Liver (tissue), 3 donors: Measurements from ENCODE around the gene GJB1.

Experiments
- ATF3 ChIP-seq: IDR thresholded peaks from 2 replicates; pipeline ENCODE4 v1.6.1; 2016; ENCODE audit warnings: antibody characterized with exemption
- CTCF ChIP-seq: fragments of 150-350 bp; IDR thresholded peaks from 2 replicates; pipeline ENCODE4 v1.5.1; 2017; ENCODE audit warnings: improper control_type of control experiment, low read depth, low read length; ENCODE audit not compliant: missing input control
- MAX ChIP-seq: IDR thresholded peaks from 2 replicates; pipeline ENCODE4 v1.6.1; 2016; ENCODE audit warnings: antibody characterized with exemption
- NR2F2 ChIP-seq: IDR thresholded peaks from 2 replicates; pipeline ENCODE4 v1.6.1; 2016; ENCODE audit warnings: antibody characterized with exemption
- REST ChIP-seq: IDR thresholded peaks from 2 replicates; pipeline ENCODE4 v1.6.1; 2016; ENCODE audit warnings: antibody characterized with exemption, mild to moderate bottlenecking
- donor health status: healthy.
- donor health status: healthy.

DNA sequence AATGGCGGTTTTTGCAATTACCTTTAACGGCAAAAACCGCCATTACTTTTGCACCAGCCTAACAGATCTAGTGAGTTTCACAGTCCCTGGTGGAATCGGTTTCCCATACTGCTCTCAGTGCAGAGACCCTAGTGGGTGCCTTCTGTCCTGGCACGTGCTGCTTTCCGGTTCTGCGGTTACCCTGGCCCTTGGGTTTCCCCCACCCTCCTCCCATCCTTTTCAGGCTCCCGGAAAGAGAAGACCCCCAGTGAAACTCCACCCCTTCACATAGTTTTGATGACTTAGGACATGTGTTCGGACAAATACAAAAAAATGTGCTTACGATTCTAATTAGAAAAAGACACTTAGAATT, 41.5 kb upstream of the GJB1 start:
- TF ChIP-seq CTCF (no peak), REST (no peak), ATF3 (no peak), MAX (no peak), NR2F2 (no peak)
